CD14-positive monocyte (primary cell): Measurements from ENCODE around the gene PITPNM2. TPM values are rescaled to one million over a fixed set of nuclear protein-coding genes. Genes with fewer than 3 reads are reported as not detected.
A peak's percentile ranks its signal among the peaks of the same experiment; 100 is the strongest.

Source experiments
- DNase-seq, 3 donors: peaks; one replicate each; pipeline ENCODE4 v3.0.0-alpha.2; 2011 to 2022
- H2AFZ ChIP-seq: 2 replicates; pipeline ENCODE4 v1.6.0; 2012; ENCODE audit warnings: mild to moderate bottlenecking, low read depth, low read length, inconsistent platforms; ENCODE audit not compliant: insufficient read depth, poor library complexity, severe bottlenecking
- H3K27ac ChIP-seq, 2 donors: 1 replicate in 1 of 2; 2 replicates in 1 of 2; pipeline ENCODE4 v1.5.1; 2012 to 2013; ENCODE audit warnings: low read length in 2 of 2, control low read depth in 1 of 2, inconsistent platforms in 1 of 2, low read depth in 1 of 2, mild to moderate bottlenecking in 1 of 2
- H3K27me3 ChIP-seq, 2 donors: one replicate each; pipeline versions ENCODE4 v1.6.0 to v1.6.1; 2011 to 2013; ENCODE audit warnings: low read length in 2 of 2; ENCODE audit not compliant: control insufficient read depth in 2 of 2, insufficient read depth in 2 of 2
- H3K36me3 ChIP-seq, 2 donors: replicated peaks in 1 of 2; 1 replicate in 1 of 2; 2 replicates in 1 of 2; pipeline versions ENCODE4 v1.5.1 to v1.6.1; 2012 to 2013; ENCODE audit warnings: low read length in 2 of 2, control low read depth in 1 of 2, inconsistent platforms in 1 of 2, mild to moderate bottlenecking in 1 of 2; ENCODE audit not compliant: insufficient read depth in 2 of 2, control insufficient read depth in 1 of 2
- H3K4me1 ChIP-seq, 2 donors: 1 replicate in 1 of 2; 2 replicates in 1 of 2; pipeline versions ENCODE4 v1.5.1 to v1.6.1; 2012 to 2013; ENCODE audit warnings: low read length in 2 of 2, control low read depth in 1 of 2, inconsistent platforms in 1 of 2, mild to moderate bottlenecking in 1 of 2, moderate library complexity in 1 of 2; ENCODE audit not compliant: insufficient read depth in 2 of 2, control insufficient read depth in 1 of 2
- H3K4me2 ChIP-seq: replicated peaks from 2 replicates; pipeline ENCODE3; 2012; ENCODE audit warnings: low read length, moderate library complexity, mild to moderate bottlenecking; ENCODE audit not compliant: poor library complexity, severe bottlenecking; ENCODE audit errors: extremely low read depth
- H3K4me3 ChIP-seq, 3 experiments: fragments of 200-600 bp in 1 of 3; sonication (generic) in 1 of 3; replicated peaks in 1 of 3; 1 replicate in 2 of 3; 2 replicates in 1 of 3; pipeline ENCODE4 v1.5.1; 2011 to 2013; ENCODE audit warnings: low read length in 3 of 3, mild to moderate bottlenecking in 3 of 3, control low read depth in 2 of 3, low read depth in 2 of 3, inconsistent platforms in 1 of 3, moderate library complexity in 1 of 3
- H3K79me2 ChIP-seq: 2 replicates; pipeline ENCODE4 v1.6.0; 2012; ENCODE audit warnings: mild to moderate bottlenecking, control low read depth, inconsistent platforms, low read length, moderate library complexity; ENCODE audit not compliant: insufficient read depth
- H3K9ac ChIP-seq: 2 replicates; pipeline ENCODE4 v1.6.0; 2017; ENCODE audit warnings: low read length, mild to moderate bottlenecking; ENCODE audit not compliant: insufficient read depth, poor library complexity, severe bottlenecking
- H3K9me3 ChIP-seq, 2 donors: replicated peaks in 1 of 2; 1 replicate in 1 of 2; 2 replicates in 1 of 2; pipeline versions ENCODE4 v1.5.1 to v1.6.1; 2012 to 2013; ENCODE audit warnings: low read length in 2 of 2, control low read depth in 1 of 2; ENCODE audit not compliant: control insufficient read depth in 1 of 2, insufficient read depth in 1 of 2
- H4K20me1 ChIP-seq: 2 replicates; pipeline ENCODE4 v1.6.0; 2012; ENCODE audit warnings: mild to moderate bottlenecking, low read length, control low read depth, moderate library complexity; ENCODE audit not compliant: insufficient read depth
- H3K27ac Mint-ChIP-seq, 7 donors: one replicate each; pipeline ENCODE4 v1.8.0; 2020; ENCODE audit warnings: mild to moderate bottlenecking in 7 of 7, mixed read lengths in 7 of 7, moderate library complexity in 6 of 7, inconsistent platforms in 2 of 7
- H3K27me3 Mint-ChIP-seq, 3 donors: one replicate each; pipeline ENCODE4 v1.8.0; 2021 to 2022; ENCODE audit warnings: low read depth in 3 of 3, mild to moderate bottlenecking in 3 of 3, mixed read lengths in 3 of 3, moderate library complexity in 3 of 3, inconsistent platforms in 1 of 3
- H3K36me3 Mint-ChIP-seq, 2 donors: one replicate each; pipeline ENCODE4 v1.8.0; 2020; ENCODE audit warnings: mixed read lengths in 2 of 2, inconsistent platforms in 1 of 2, mild to moderate bottlenecking in 1 of 2
- H3K4me1 Mint-ChIP-seq: one replicate; pipeline ENCODE4 v1.8.0; 2020; ENCODE audit warnings: mild to moderate bottlenecking, mixed read lengths
- H3K4me3 Mint-ChIP-seq, 2 donors: one replicate each; pipeline ENCODE4 v1.8.0; 2020; ENCODE audit warnings: mild to moderate bottlenecking in 2 of 2, mixed read lengths in 2 of 2, moderate library complexity in 1 of 2
- H3K9me3 Mint-ChIP-seq, 7 donors: one replicate each; pipeline ENCODE4 v1.8.0; 2020 to 2022; ENCODE audit warnings: mixed read lengths in 7 of 7, mild to moderate bottlenecking in 6 of 7, moderate library complexity in 6 of 7, inconsistent platforms in 2 of 7
- CTCF ChIP-seq: fragments of 200-600 bp; IDR thresholded peaks from one replicate; pipeline ENCODE4 v1.8.0; 2022; ENCODE audit warnings: antibody characterized with exemption, mild to moderate bottlenecking
- WGBS: methylation state at CpG from one replicate; pipeline ENCODE4 v1.1.5; 2013; ENCODE audit warnings: missing lambda C conversion rate; ENCODE audit not compliant: insufficient coverage; 5-methylcytosine and 5-hydroxymethylcytosine counted together
- intact Hi-C, 2 donors: fragments of 100-400 bp; cut with micrococcal nuclease; formaldehyde crosslinking; loops; one replicate each; pipeline versions ENCODE4 v1.15.0 to v1.15.1; 2023
- polyA plus RNA-seq, 3 donors: library from polyadenylated mRNA; depleted of rRNA in 1 of 3; unstranded in 2 of 3; stranded (reverse) in 1 of 3; fragments of 300-500 nt in 2 of 3; fragments of >200 nt in 1 of 3; fragmentation: Illumina TruSeq in 2 of 3; gene quantifications; 1 replicate in 2 of 3; 2 replicates in 1 of 3; pipeline ENCODE4 v1.2.3, GENCODE V29; 2012 to 2021

The PITPNM2 gene
- polyA plus RNA-seq, 3 donors: 0.08 to 0.67 TPM; not detected in 1

- 79% methylated on average over 5 of the region's 5 CpGs for WGBS
- Histone ChIP-seq H3K4me2 (no peak overlapping the region), H3K9me3 (no peaks in the 10 kb centered on the region), H3K27ac (no peak overlapping the region), H3K36me3 (no peaks in the 10 kb centered on the region), H4K20me1 (no peaks in the 10 kb centered on the region), H3K4me3 (no peak overlapping the region), H3K9ac (no peak overlapping the region), H2AFZ (no peak overlapping the region), H3K27me3 (peaks cover 11 to 23% of the 10 kb centered on the region in 2 donors), H3K4me1 (peaks cover 14% of the 10 kb centered on the region in 2 donors), H3K79me2 (no peaks in the 10 kb centered on the region)
- Mint-ChIP-seq H3K27ac (no peak overlapping the region), H3K27me3 (peaks cover 20 to 28% (median 25%) of the 10 kb centered on the region in 3 donors), H3K4me3 (peak overlapping the region in 1 of 2 donors; percentile 24), H3K4me1 (peaks cover 16% of the 10 kb centered on the region), H3K36me3 (peaks cover 14 to 15% of the 10 kb centered on the region in 2 donors), H3K9me3 (peaks cover 0 to 3% (median 0%) of the 10 kb centered on the region in 7 donors)
- TF ChIP-seq CTCF: no peak
- intact Hi-C loops: loop anchor here in 1 of 2 donors (10.0 kb wide), 1 partner anchor 104 kb away; no protein-coding TSS in a partner anchor
- DNase-seq: no peak
Observed at GRCh38 chr12:123148655-123149054, 2.2 kb downstream of the PITPNM2 start.

- peak overlapping the region in 1 of 2 donors; percentile 24 for H3K4me3 Mint-ChIP-seq
- H2AFZ ChIP-seq: no peak overlapping the region
- peaks cover 11 to 23% of the 10 kb centered on the region in 2 donors for H3K27me3 ChIP-seq
- no peaks in the 10 kb centered on the region for H3K9me3 ChIP-seq
- no peaks in the 10 kb centered on the region for H3K36me3 ChIP-seq
- no peak for DNase-seq
- H3K9me3 Mint-ChIP-seq: peaks cover 0 to 3% (median 0%) of the 10 kb centered on the region in 7 donors
- no peaks in the 10 kb centered on the region for H3K79me2 ChIP-seq
- no peak overlapping the region for H3K9ac ChIP-seq
- no peak overlapping the region for H3K4me3 ChIP-seq
- peaks cover 20 to 28% (median 25%) of the 10 kb centered on the region in 3 donors for H3K27me3 Mint-ChIP-seq
- H3K4me1 ChIP-seq: peaks cover 18% of the 10 kb centered on the region in 2 donors
- intact Hi-C loops: loop anchor here in 1 of 2 donors (10.0 kb wide), 1 partner anchor 103 kb away; no protein-coding TSS in a partner anchor
- H3K27ac ChIP-seq: no peak overlapping the region
- H4K20me1 ChIP-seq: no peaks in the 10 kb centered on the region
- no peak overlapping the region for H3K27ac Mint-ChIP-seq
- no peak for TF ChIP-seq CTCF
- H3K4me2 ChIP-seq: no peak overlapping the region
- 81% methylated on average over 4 of the region's 9 CpGs for WGBS
- H3K4me1 Mint-ChIP-seq: peaks cover 19% of the 10 kb centered on the region
- peaks cover 10 to 14% of the 10 kb centered on the region in 2 donors for H3K36me3 Mint-ChIP-seq
Observed at GRCh38 chr12:123148223-123148622, 2.7 kb downstream of the PITPNM2 start.
